ENCODE measurements around the gene ETV7. TPM values are rescaled to one million over a fixed set of nuclear protein-coding genes. Genes with fewer than 3 reads are reported as not detected.

ETV7 gene
- polyA plus RNA-seq, 1 of the 3 experiments (the other 2 are of a cell fraction): 0.39 TPM

DNA sequence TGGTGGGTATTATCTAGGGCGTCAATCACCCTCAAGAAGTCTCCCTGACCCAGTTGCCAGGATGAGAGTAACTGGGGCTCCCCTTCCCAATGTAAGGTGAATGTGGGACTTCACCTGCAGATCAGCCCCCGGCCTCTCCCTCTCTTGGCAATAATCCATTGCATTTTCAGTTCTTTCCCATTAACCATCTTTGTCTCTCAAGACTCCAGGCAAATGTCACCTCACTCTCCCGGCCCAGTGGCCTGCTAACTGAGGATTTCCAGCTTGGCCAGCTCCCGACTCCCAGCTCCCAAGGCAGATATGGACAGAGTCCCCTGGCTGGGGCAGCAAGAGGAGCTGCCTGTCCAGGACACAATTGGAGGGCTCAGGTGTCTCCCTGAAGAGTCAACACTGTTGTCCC, 7.3 kb downstream of the ETV7 start:
- no peak for DNase-seq
- TF ChIP-seq MXI1 (IDR thresholded peaks at IDR 0.05; ENCODE audit: low read depth, low read length) (no peak), TCF12 (IDR thresholded peaks at IDR 0.05) (no peak), GATA2 (CRISPR knock-in tag; IDR thresholded peaks at IDR 0.05) (no peak), ELF1 (IDR thresholded peaks at IDR 0.05) (no peak), RCOR1 (IDR thresholded peaks at IDR 0.05; ENCODE audit: low read length) (no peak), TAF1 (IDR thresholded peaks at IDR 0.05; ENCODE audit: borderline replicate concordance, low read depth, low read length) (no peak), NRF1 (IDR thresholded peaks at IDR 0.05; ENCODE audit: low read depth, low read length) (no peak), SIN3A (IDR thresholded peaks at IDR 0.05; ENCODE audit: borderline replicate concordance, low read depth, low read length) (no peak), YY1 (IDR thresholded peaks at IDR 0.05; ENCODE audit: low read depth) (no peak)
- Histone ChIP-seq H3F3A (replicated peaks; ENCODE audit: insufficient read depth) (no peaks in the 10 kb centered on the region), H3K9me2 (no peaks in the 10 kb centered on the region), H4K20me1 (ENCODE audit: insufficient read depth) (no peaks in the 10 kb centered on the region), H2AFZ (ENCODE audit: low read depth) (no peak overlapping the region), H3K9ac (no peak overlapping the region), H3K4me2 (no peak overlapping the region), H3K4me3 (ENCODE audit: low read depth in 2 of 2, low read length in 1 of 2) (no peak overlapping the region), H3K27me3 (ENCODE audit: insufficient read depth) (no peaks in the 10 kb centered on the region), H3K79me2 (ENCODE audit: insufficient read depth) (no peaks in the 10 kb centered on the region), H3K27ac (ENCODE audit: low read depth in 2 of 2, low read length in 1 of 2) (no peak overlapping the region), H3K4me1 (ENCODE audit: control insufficient read depth in 1 of 2, insufficient read depth in 2 of 2, low read depth in 1 of 2, low read length in 1 of 2) (peaks cover 0 to 4% of the 10 kb centered on the region in 2 experiments; a peak in 1 of 4 replicates), H3K9me3 (no peaks in the 10 kb centered on the region), H3K36me3 (replicated peaks in 1 of 2; ENCODE audit: control insufficient read depth in 1 of 2, insufficient read depth in 2 of 2, low read length in 1 of 2) (no peaks in the 10 kb centered on the region)
- POLR2A ChIA-PET: no interaction called here
- WGBS (ENCODE audit: low lambda C conversion rate): 57% methylated on average over 1 of the region's 4 CpGs
- CTCF ChIA-PET: interaction anchor here (1.0 to 4.5 kb wide), 3 partner anchors 19 to 379 kb away, joined by 3 to 26 read pairs (median 3); no protein-coding TSS in a partner anchor

DNA sequence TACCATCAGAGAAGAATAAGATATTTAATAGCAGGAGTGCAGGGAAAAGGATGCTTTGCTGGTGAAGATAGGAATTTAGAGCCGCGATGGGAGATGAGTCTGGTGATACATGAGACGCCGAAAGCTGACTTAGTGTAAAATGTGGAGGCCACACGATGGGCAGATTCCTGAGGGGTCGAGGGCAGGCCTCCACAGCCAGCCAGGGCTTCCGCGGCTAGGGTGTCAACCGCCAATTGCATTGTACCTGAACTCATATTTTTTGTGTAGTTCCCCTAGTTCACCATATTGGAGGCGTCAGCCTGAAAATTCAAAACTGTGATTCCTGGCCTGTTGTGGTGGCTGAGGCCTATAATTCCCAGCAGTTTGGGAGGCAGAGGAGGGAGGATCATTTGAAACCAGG, 8.5 kb downstream of the ETV7 start:
- ChIA-PET POLR2A (no interaction called here), CTCF (no interaction called here)
- no peaks in the 10 kb centered on the region for H3F3A ChIP-seq (replicated peaks; ENCODE audit: insufficient read depth)
- no peaks in the 10 kb centered on the region for H3K36me3 ChIP-seq (replicated peaks in 1 of 2; ENCODE audit: control insufficient read depth in 1 of 2, insufficient read depth in 2 of 2, low read length in 1 of 2)
- H3K27ac ChIP-seq (ENCODE audit: low read depth in 2 of 2, low read length in 1 of 2): no peak overlapping the region
- TF ChIP-seq TEAD4 (IDR thresholded peaks at IDR 0.05; ENCODE audit: borderline replicate concordance, insufficient read depth): no peak
- TF ChIP-seq EZH2phosphoT487 (IDR thresholded peaks at IDR 0.05; ENCODE audit: borderline replicate concordance, low read depth): no peak
- TF ChIP-seq, protein P1, sequence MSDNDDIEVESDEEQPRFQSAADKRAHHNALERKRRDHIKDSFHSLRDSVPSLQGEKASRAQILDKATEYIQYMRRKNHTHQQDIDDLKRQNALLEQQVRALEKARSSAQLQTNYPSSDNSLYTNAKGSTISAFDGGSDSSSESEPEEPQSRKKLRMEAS (IDR thresholded peaks at IDR 0.05; ENCODE audit: low read depth): no peak
- TF ChIP-seq USF1 (IDR thresholded peaks at IDR 0.05; ENCODE audit: borderline replicate concordance, low read depth): no peak
- TF ChIP-seq, protein P2, sequence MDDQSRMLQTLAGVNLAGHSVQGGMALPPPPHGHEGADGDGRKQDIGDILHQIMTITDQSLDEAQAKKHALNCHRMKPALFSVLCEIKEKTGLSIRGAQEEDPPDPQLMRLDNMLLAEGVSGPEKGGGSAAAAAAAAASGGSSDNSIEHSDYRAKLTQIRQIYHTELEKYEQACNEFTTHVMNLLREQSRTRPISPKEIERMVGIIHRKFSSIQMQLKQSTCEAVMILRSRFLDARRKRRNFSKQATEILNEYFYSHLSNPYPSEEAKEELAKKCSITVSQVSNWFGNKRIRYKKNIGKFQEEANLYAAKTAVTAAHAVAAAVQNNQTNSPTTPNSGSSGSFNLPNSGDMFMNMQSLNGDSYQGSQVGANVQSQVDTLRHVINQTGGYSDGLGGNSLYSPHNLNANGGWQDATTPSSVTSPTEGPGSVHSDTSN (IDR thresholded peaks at IDR 0.05): no peak
- TF ChIP-seq JUND (IDR thresholded peaks at IDR 0.05): no peak
- TF ChIP-seq POLR2AphosphoS5 (IDR thresholded peaks at IDR 0.05; ENCODE audit: low read depth, low read length): no peak
- no peak for TF ChIP-seq FOSL2 (IDR thresholded peaks at IDR 0.05; ENCODE audit: borderline replicate concordance, low read depth)
- no peak for TF ChIP-seq ELF1 (IDR thresholded peaks at IDR 0.05)
- TF ChIP-seq RAD21 (IDR thresholded peaks at IDR 0.05; ENCODE audit: low read length): no peak
- no peaks in the 10 kb centered on the region for H3K9me2 ChIP-seq
- H3K9me3 ChIP-seq: no peaks in the 10 kb centered on the region
- no peaks in the 10 kb centered on the region for H3K79me2 ChIP-seq (ENCODE audit: insufficient read depth)
- WGBS (ENCODE audit: low lambda C conversion rate): 87% methylated on average over 10 of the region's 10 CpGs
- no peak overlapping the region for H2AFZ ChIP-seq (ENCODE audit: low read depth)
- no peak overlapping the region for H3K4me3 ChIP-seq (ENCODE audit: low read depth in 2 of 2, low read length in 1 of 2)
- H3K9ac ChIP-seq: no peak overlapping the region
- no peaks in the 10 kb centered on the region for H4K20me1 ChIP-seq (ENCODE audit: insufficient read depth)
- DNase-seq: no peak
- H3K4me2 ChIP-seq: no peak overlapping the region
- peaks cover 0 to 4% of the 10 kb centered on the region in 2 experiments; a peak in 1 of 4 replicates for H3K4me1 ChIP-seq (ENCODE audit: control insufficient read depth in 1 of 2, insufficient read depth in 2 of 2, low read depth in 1 of 2, low read length in 1 of 2)
- no peaks in the 10 kb centered on the region for H3K27me3 ChIP-seq (ENCODE audit: insufficient read depth)
